Effector memory CD4-positive, alpha-beta T cell (primary cell): ENCODE measurements around the gene ERN2.
"Not testable (repeated sequence)": the region's sequence is repeated elsewhere in the genome, so short reads cannot be mapped to it uniquely, and the experiment has no call there.

Experiments
- DNase-seq, 3 donors: peaks; one replicate each; pipeline ENCODE4 v3.0.0-alpha.2; 2020
- H3K27ac ChIP-seq: 2 replicates; pipeline ENCODE4 v1.7.0; 2013; ENCODE audit warnings: mild to moderate bottlenecking, low read length, moderate library complexity; ENCODE audit not compliant: insufficient read depth, poor library complexity, severe bottlenecking
- H3K27me3 ChIP-seq: replicated peaks from 2 replicates; pipeline ENCODE4 v1.7.0; 2013; ENCODE audit warnings: mild to moderate bottlenecking, low read length; ENCODE audit not compliant: insufficient read depth, control insufficient read depth, poor library complexity, severe bottlenecking
- H3K36me3 ChIP-seq: 2 replicates; pipeline ENCODE4 v1.7.0; 2013; ENCODE audit warnings: mild to moderate bottlenecking, low read length, moderate library complexity; ENCODE audit not compliant: control insufficient read depth, insufficient read depth
- H3K4me1 ChIP-seq: 2 replicates; pipeline ENCODE4 v1.7.0; 2013; ENCODE audit warnings: low read length, mild to moderate bottlenecking; ENCODE audit not compliant: control insufficient read depth, insufficient read depth, poor library complexity, severe bottlenecking
- H3K4me3 ChIP-seq: 2 replicates; pipeline ENCODE4 v1.7.0; 2013; ENCODE audit warnings: low read length, low read depth, mild to moderate bottlenecking; ENCODE audit not compliant: insufficient read depth, poor library complexity, severe bottlenecking
- H3K9me3 ChIP-seq: 2 replicates; pipeline ENCODE4 v1.7.0; 2013; ENCODE audit warnings: mild to moderate bottlenecking, low read length, moderate library complexity; ENCODE audit not compliant: control insufficient read depth
- total RNA-seq, 3 donors: gene quantifications; one replicate each; lab custom pipeline; 2026; lab: John Stamatoyannopoulos, UW

ERN2 gene
- total RNA-seq = 0 reads per million in 3 donors

DNA sequence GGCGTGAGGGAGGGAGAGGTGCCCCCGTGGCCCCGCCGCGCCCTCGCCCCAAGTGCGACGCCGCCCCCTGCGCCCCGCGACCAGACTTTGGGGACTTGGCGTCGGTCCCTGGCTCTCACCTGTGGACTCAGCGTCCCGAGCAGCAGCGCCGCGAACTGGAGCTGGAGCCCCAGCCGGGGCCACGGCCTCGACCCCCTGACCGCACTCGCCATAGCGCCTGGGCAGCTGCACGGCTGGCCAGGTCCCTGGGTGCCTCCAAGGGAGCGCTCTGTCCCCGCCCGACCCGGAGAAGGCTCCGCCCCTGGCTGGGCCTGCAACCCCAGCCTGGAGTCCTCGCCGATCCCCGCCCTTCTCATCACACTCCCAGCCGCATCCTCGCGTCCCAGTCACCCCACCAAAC, at the start of gene ERN2:
Gene ERN2, minus strand, starts transcription at position 247 of the 400 bp plus-strand sequence. Its CDS starts 35 bp downstream, at position 212.
- Histone ChIP-seq H3K4me3 (no peak within 1 kb of the TSS), H3K27me3 (peaks cover 14% of the 10 kb centered on the region)

DNA sequence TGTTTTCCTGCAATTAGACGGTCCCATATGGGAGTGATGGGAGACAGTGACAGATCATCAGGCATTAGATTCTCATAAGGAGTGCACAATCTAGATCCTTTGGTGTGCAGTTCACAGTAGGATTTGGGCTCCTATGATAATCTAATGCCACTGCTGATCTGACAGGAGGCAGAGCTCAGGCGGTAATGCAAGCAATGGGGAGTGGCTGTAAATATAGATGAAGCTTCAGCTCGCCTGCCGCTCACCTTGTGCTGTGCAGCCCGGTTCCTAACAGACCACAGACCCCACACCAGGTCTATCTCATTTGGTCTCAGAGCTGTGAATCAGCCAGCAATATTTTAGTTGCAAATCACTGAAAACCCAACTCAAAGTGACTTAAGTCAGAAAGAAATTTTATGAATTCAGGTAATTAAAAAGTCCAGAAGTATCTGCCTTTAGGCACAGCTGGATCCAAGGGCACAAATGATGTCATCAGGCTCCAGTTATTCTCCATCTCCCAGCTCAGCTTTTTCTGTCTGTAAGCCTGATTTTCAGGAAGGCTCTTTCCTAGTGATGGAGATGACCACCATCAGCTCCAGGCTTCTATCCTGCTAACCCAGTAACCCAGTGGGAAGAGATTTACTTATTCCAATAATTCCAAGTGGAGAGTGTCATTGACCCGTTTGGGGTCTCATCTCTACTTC, 45.1 kb upstream of the ERN2 start:
- no peaks in the 10 kb centered on the region for H3K36me3 ChIP-seq
- no peak for DNase-seq
- peaks cover 28% of the 10 kb centered on the region for H3K27me3 ChIP-seq
- no peak overlapping the region for H3K4me3 ChIP-seq
- no peak overlapping the region for H3K27ac ChIP-seq
- H3K9me3 ChIP-seq = no peaks in the 10 kb centered on the region
- H3K4me1 ChIP-seq = peaks cover 5% of the 10 kb centered on the region

More for the DNA sequence above, at the start of gene ERN2:
- Histone ChIP-seq H3K4me1 (no peaks in the 10 kb centered on the region), H3K27ac (no peak within 1 kb of the TSS), H3K9me3 (no peaks in the 10 kb centered on the region), H3K36me3 (no peaks in the 10 kb centered on the region)
- DNase-seq = no peak

DNA sequence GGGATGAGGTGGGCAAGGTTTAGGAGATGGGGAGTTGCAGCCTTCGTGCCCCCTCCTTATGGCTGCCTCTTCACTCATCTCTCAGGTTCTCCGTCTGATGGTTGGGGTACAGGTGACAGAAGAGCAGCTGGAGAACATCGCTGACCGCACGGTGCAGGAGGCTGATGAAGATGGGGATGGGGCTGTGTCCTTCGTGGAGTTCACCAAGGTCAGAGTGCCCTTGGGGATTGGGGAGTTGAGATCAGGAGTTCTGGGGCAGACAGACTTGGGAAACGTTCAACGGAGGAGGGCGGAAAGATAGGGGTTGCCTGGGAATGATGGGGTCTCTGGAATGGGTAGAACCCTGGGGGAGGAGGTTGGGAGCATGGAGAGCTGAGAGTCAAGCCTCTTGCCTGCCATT, 44.1 kb upstream of the ERN2 start:
- H3K4me3 ChIP-seq = no peak overlapping the region
- no peak overlapping the region for H3K27ac ChIP-seq
- H3K36me3 ChIP-seq = no peaks in the 10 kb centered on the region
- no peaks in the 10 kb centered on the region for H3K9me3 ChIP-seq
- H3K27me3 ChIP-seq = peaks cover 28% of the 10 kb centered on the region
- peaks cover 5% of the 10 kb centered on the region for H3K4me1 ChIP-seq
- DNase-seq = no peak

DNA sequence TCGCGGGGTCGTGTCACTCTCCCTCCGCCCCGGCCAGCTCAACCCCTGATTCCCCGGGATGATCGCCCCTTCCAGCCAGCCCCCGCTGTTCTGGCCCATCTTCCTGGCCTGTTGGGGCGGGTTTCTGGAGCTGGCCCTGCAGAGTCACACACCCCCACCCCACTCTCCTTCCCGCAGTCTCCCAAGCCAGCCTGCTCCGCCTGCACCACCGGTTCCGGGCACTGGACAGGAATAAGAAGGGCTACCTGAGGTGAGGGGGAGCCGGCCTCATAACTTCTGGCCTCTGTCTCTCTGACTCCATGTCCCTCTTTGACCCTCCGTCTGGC, 42.4 kb upstream of the ERN2 start:
- Histone ChIP-seq H3K36me3 (no peaks in the 10 kb centered on the region), H3K27me3 (peaks cover 24% of the 10 kb centered on the region), H3K9me3 (no peaks in the 10 kb centered on the region), H3K4me3 (no peak overlapping the region), H3K4me1 (peaks cover 5% of the 10 kb centered on the region), H3K27ac (no peak overlapping the region)
- DNase-seq = no peak

DNA sequence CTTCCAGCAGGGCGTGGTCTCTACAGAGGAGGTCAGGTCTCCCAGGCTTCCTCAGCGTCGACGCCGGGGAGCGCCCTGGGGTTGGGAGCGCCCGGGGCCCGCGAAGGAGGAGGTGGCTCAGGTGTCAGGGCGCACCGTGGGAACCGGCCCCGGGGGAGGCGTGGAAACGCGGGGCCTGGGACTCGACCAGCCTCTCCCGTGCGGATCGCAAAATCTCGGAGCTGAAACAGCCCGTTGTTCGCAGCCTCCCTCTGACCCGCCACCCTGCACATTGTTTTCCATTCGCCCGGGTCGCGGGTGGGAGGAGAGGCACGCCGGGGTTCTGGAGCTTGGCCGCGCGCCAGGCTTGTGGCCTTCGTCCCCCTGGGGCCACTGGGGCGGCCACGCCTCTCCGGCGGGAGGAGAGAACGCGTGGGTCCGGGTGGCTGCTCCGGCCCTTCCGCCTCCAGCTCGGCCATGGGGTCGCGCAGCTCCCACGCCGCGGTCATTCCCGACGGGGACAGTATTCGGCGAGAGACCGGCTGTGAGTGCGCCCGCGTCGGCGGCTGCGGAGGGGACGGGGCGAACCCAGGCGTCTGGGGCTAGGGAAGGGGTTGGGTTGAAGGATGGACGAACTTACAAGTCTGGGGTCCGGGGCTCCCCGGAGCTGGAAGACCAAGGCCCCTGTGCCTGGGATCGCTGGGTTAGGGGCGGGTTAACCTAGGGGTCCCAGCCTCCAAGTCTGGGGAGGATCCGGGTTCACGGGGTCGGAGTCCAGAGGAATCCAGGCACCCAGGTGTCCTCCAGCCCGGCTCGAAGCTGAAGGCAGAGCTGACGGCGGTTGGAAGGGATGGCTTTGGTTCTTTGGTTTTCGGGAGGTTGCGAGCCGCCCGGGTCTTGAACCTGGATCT, 41.8 kb upstream of the ERN2 start, which contains the start of gene CHP2:
Gene CHP2, plus strand, starts transcription at position 433 of the 890 bp plus-strand sequence. Its CDS starts 24 bp downstream, at position 457.
- no peaks in the 10 kb centered on the region for H3K9me3 ChIP-seq
- H3K4me1 ChIP-seq = peaks cover 5% of the 10 kb centered on the region
- DNase-seq = no peak
- no peaks in the 10 kb centered on the region for H3K36me3 ChIP-seq
- H3K27me3 ChIP-seq = peaks cover 24% of the 10 kb centered on the region
- H3K27ac ChIP-seq = no peak within 1 kb of the TSS
- no peak within 1 kb of the TSS for H3K4me3 ChIP-seq

DNA sequence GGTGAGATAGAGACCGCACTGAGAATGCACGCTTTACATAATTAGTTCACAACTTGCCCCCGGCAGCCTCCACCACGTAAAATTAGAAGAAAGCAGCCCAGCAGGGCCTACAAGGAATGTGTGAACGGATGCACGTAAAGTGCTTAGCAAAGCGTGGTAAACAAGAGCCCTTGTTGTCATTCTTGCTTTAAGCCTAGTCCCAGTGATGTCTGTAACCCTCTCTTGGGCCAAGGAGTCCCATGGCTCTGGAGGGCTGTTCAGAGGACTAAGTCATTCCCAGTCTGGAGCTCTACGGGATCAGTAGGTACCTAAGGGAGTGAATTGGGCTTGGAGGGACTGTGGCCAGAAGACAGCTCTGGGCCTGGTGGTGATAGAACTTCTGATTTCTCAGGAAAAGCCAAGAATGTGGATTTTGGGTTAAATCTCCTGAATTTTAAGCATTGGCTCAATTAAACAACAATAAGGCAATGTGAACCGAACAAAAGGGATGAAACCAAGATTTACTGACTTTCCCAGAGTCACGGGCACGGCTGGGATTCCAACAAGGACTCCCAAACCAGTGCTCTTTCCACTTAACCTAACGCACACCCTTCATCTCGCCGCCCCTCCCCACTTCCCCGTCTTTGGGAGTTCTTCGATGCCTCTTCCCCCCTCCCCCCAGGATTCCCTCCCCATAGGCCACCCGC, 41.0 kb upstream of the ERN2 start:
- Histone ChIP-seq H3K27me3 (peaks cover 24% of the 10 kb centered on the region), H3K9me3 (no peaks in the 10 kb centered on the region), H3K36me3 (no peaks in the 10 kb centered on the region), H3K4me1 (peaks cover 5% of the 10 kb centered on the region), H3K4me3 (no peak overlapping the region), H3K27ac (no peak overlapping the region)
- no peak for DNase-seq

DNA sequence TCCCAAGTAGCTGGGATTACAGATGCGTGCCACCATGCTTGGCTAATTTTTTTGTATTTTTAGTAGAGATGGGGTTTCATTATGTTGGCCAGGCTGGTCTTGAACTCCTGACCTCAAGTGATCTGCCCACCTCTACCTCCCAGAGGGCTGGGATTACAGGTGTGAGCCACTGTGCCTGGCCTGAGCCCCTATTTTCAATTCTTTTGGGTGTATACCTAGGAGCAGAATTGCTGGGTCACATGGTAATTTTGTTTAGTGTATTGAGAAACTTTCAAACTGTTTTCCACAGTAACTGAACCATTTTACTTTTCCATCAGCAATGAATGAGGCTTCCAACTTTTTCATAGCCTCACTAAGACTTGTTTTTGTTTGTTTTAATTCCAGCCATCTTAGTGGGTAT, 38.0 kb upstream of the ERN2 start:
- DNase-seq, H3K36me3 ChIP-seq, H3K27ac ChIP-seq, H3K4me3 ChIP-seq, H3K9me3 ChIP-seq, H3K4me1 ChIP-seq: not testable (repeated sequence)
- peaks cover 19% of the 10 kb centered on the region for H3K27me3 ChIP-seq

DNA sequence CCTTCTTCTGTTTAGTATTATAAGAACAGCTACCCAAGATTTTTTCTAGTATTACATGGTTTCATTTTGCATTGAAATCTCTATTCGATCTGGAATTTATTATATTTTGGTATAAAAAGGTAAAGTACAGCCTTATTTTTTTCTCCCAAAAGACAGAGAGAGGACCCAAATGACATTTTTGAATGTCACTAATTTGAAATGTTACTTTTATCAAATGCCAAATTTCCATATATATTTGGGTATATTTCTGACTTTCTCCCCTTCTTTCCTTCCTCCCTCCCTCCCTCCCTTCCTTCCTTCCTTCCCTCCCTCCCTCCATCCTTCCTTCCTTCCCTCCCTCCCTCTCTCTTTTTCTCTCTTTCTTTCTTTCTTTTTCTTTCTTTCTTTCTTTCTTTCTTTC, 35.6 kb upstream of the ERN2 start:
- no peaks in the 10 kb centered on the region for H3K9me3 ChIP-seq
- no peak overlapping the region for H3K4me3 ChIP-seq
- H3K27me3 ChIP-seq = no peaks in the 10 kb centered on the region
- H3K36me3 ChIP-seq = no peaks in the 10 kb centered on the region
- no peaks in the 10 kb centered on the region for H3K4me1 ChIP-seq
- no peak overlapping the region for H3K27ac ChIP-seq
- no peak for DNase-seq

DNA sequence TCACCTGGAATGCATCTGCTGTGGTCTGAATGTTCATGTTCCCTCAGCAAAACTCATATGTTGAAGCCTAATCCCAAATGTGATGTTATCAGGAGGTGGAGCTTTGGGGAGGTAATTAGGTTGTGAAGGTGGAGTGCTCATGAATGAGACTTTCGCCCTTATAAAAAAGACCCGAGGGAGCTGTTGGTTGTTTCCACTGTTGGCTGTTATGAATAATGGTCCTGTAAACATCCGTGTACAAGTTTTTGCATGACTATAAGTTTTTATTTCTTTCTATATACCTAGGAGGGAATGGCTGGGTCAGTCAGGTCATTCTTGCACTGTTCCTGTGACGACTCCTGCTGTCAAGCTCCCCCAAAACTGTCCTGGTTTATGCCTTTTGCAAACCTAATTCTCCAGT, 32.2 kb upstream of the ERN2 start:
- no peaks in the 10 kb centered on the region for H3K36me3 ChIP-seq
- no peak overlapping the region for H3K4me3 ChIP-seq
- no peak overlapping the region for H3K27ac ChIP-seq
- no peaks in the 10 kb centered on the region for H3K4me1 ChIP-seq
- no peaks in the 10 kb centered on the region for H3K27me3 ChIP-seq
- no peak for DNase-seq
- H3K9me3 ChIP-seq = no peaks in the 10 kb centered on the region

DNA sequence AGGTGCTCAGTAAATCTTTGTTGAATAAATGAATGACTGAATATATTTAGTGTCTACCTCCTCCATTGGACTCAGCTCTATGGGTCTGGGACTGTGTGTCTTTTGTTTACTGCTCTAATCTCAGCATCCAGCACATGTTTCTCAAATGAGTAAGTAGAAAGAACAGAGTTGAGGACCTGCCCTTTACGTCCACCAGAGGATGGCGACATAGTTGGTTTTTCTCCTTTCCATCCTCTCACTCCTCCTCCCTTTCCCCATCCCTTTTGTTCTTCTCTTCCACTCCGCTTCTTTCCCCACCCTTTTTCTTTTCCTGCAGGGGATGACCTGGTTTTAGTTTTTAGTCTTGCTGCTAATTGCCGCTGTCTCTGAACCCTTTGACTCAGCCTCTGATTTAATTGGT, 29.7 kb upstream of the ERN2 start:
- no peaks in the 10 kb centered on the region for H3K27me3 ChIP-seq
- H3K4me1 ChIP-seq = no peaks in the 10 kb centered on the region
- no peaks in the 10 kb centered on the region for H3K36me3 ChIP-seq
- no peaks in the 10 kb centered on the region for H3K9me3 ChIP-seq
- DNase-seq = no peak
- no peak overlapping the region for H3K4me3 ChIP-seq
- no peak overlapping the region for H3K27ac ChIP-seq
